ENCODE data around the gene EHD2.
"Not testable (repeated sequence)": the region's sequence is repeated elsewhere in the genome, so short reads cannot be mapped to it uniquely, and the experiment has no call there.

The EHD2 gene

GRCh38 chr19:47711652-47712242 is 1.5 kb upstream of the EHD2 start:
- in situ Hi-C loops (cut with HindIII; ENCODE audit: low sequenced_read_pairs), result no loop called here
- no peak overlapping the region for H3K4me3 ChIP-seq (ENCODE audit: low read depth, low read length)
- no peak for DNase-seq (ENCODE audit: low read depth, low spot score)
- TF ChIP-seq CTCF (IDR thresholded peaks at IDR 0.05; ENCODE audit: low read depth, low read length), result no peak

GRCh38 chr19:47714339-47714738 is 1.1 kb downstream of the EHD2 start:
- no peak for DNase-seq (ENCODE audit: low read depth, low spot score)
- peak overlapping the region; percentile 78 for H3K4me3 ChIP-seq (ENCODE audit: low read depth, low read length)
- in situ Hi-C loops (cut with HindIII; ENCODE audit: low sequenced_read_pairs), result no loop called here
- no peak for TF ChIP-seq CTCF (IDR thresholded peaks at IDR 0.05; ENCODE audit: low read depth, low read length)

- in situ Hi-C loops (cut with HindIII; ENCODE audit: low sequenced_read_pairs); H3K4me3 ChIP-seq (ENCODE audit: low read depth, low read length): not testable (repeated sequence)
Observed at GRCh38 chr19:47714855-47715254, 1.6 kb downstream of the EHD2 start.

DNA sequence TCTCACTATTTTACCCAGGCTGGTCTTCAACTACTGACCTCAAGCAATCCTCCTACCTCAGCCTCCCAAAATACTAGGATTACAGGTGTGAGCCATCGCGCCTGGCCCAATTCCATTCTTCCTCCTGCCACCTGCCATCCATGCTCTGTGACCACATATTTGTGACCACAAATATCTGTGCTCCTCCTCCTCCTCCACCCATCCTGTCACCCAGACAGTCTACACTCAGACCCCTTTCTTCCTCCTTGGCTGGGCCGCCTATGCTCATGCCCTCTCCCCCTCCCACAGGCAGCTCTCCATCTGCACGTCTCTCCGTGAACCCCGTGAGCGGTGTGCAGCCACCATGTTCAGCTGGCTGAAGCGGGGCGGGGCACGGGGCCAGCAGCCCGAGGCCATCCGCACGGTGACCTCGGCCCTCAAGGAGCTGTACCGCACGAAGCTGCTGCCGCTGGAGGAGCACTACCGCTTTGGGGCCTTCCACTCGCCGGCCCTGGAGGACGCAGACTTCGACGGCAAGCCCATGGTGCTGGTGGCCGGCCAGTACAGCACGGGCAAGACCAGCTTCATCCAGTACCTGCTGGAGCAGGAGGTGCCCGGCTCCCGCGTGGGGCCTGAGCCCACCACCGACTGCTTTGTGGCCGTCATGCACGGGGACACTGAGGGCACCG is 3.2 kb downstream of the EHD2 start:
- TF ChIP-seq CTCF (IDR thresholded peaks at IDR 0.05; ENCODE audit: low read depth, low read length), result no peak
- DNase-seq (ENCODE audit: low read depth, low spot score), result no peak
- in situ Hi-C loops (cut with HindIII; ENCODE audit: low sequenced_read_pairs), result no loop called here
- H3K4me3 ChIP-seq (ENCODE audit: low read depth, low read length), result no peak overlapping the region

More at GRCh38 chr19:47714855-47715254, 1.6 kb downstream of the EHD2 start:
- not testable (repeated sequence) for DNase-seq (ENCODE audit: low read depth, low spot score)

GRCh38 chr19:47718415-47719046 is 5.3 kb downstream of the EHD2 start:
- DNase-seq (ENCODE audit: low read depth, low spot score); H3K4me3 ChIP-seq (ENCODE audit: low read depth, low read length); in situ Hi-C loops (cut with HindIII; ENCODE audit: low sequenced_read_pairs): not testable (repeated sequence)

DNA sequence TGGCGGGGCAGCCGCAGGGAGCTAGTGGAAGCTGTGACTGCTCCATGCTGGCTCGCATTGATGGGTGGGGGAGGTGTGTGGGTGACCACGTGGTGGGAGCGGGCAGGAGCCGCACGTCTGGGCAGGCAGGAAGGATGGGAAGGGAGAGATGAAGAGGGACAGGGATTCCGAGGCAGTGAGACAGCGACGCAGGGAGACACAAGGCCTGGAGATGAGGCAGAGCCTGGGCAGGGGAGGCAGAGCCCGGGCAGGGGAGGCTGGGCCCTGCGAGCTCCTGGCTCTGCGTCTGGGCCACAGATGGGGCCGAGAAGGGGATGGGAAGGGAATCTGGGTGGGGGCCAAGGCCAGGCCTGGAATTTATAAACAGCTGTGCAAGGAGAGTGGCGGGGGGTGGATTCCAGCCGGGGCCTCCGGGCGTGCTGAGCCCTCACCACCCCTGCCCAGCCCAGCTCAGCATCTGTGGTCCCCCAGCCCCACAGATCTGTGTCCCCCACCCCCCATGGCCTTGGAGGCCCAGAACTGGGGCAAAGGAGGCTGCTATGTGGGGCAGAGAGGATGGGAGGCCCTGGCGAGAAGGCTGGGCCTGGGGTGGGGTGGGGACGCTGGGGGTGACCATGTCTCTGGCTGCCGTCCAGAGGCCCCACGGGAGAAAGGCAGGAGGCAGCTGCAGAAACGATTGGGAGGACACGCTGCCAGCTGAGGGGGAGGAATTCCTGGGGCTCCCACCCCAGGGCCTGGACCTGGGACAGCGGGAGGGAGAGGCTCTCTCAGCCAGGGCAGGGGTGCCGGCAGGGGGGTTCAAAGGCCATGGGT is 6.0 kb downstream of the EHD2 start:
- peak; percentile 96 for DNase-seq (ENCODE audit: low read depth, low spot score)
- H3K4me3 ChIP-seq (ENCODE audit: low read depth, low read length), result no peak overlapping the region
- in situ Hi-C loops (cut with HindIII; ENCODE audit: low sequenced_read_pairs), result no loop called here
- TF ChIP-seq CTCF (IDR thresholded peaks at IDR 0.05; ENCODE audit: low read depth, low read length), result no peak

GRCh38 chr19:47720669-47721422 is 7.6 kb downstream of the EHD2 start:
- in situ Hi-C loops (cut with HindIII; ENCODE audit: low sequenced_read_pairs), result no loop called here
- TF ChIP-seq CTCF (IDR thresholded peaks at IDR 0.05; ENCODE audit: low read depth, low read length), result no peak
- H3K4me3 ChIP-seq (ENCODE audit: low read depth, low read length), result no peak overlapping the region
- DNase-seq (ENCODE audit: low read depth, low spot score), result no peak
